GM23338 (cell line): ENCODE data around the gene OGFOD2. TPM values are rescaled to one million over a fixed set of nuclear protein-coding genes. Genes with fewer than 3 reads are reported as not detected.

Experiments used
- ATAC-seq: fragments of 200-7000 bp; cut with Tn5 transposase; 3 replicates; pipeline ENCODE4 v1.9.1; 2020
- DNase-seq: peaks from one replicate; pipeline ENCODE4 v3.0.0-alpha.2; 2015; ENCODE audit warnings: low spot score
- H2AFZ ChIP-seq: fragments of 200-600 bp; sonication (generic); 2 replicates; pipeline ENCODE4 v1.8.0; 2016; ENCODE audit warnings: antibody characterized with exemption, mild to moderate bottlenecking, moderate library complexity
- H3F3A ChIP-seq: fragments of 200-600 bp; sonication (generic); replicated peaks from 2 replicates; pipeline ENCODE4 v1.8.0; 2017; ENCODE audit warnings: antibody characterized with exemption, mixed run types, low read depth
- H3K27ac ChIP-seq: fragments of 200-600 bp; sonication (generic); 2 replicates; pipeline ENCODE4 v1.6.1; 2016; ENCODE audit warnings: low read depth
- H3K27me3 ChIP-seq: fragments of 200-600 bp; sonication (generic); 2 replicates; pipeline ENCODE4 v1.8.0; 2016; ENCODE audit warnings: mild to moderate bottlenecking, mixed run types, moderate library complexity; ENCODE audit not compliant: insufficient read depth
- H3K36me3 ChIP-seq: fragments of 200-600 bp; sonication (generic); 2 replicates; pipeline ENCODE4 v1.8.0; 2016; ENCODE audit warnings: mild to moderate bottlenecking; ENCODE audit not compliant: insufficient read depth
- H3K4me1 ChIP-seq: fragments of 200-600 bp; sonication (generic); 2 replicates; pipeline ENCODE4 v1.8.0; 2016; ENCODE audit warnings: mild to moderate bottlenecking, moderate library complexity; ENCODE audit not compliant: insufficient read depth
- H3K4me2 ChIP-seq: fragments of 200-600 bp; sonication (generic); 2 replicates; pipeline ENCODE4 v1.7.1; 2017; ENCODE audit warnings: mixed run types
- H3K4me3 ChIP-seq: fragments of 200-600 bp; sonication (generic); 2 replicates; pipeline ENCODE4 v1.6.1; 2016; ENCODE audit warnings: mixed run types
- H3K79me2 ChIP-seq: fragments of 200-600 bp; sonication (generic); replicated peaks from 2 replicates; pipeline ENCODE4 v1.8.0; 2017; ENCODE audit warnings: mild to moderate bottlenecking; ENCODE audit not compliant: insufficient read depth
- H3K9me2 ChIP-seq: fragments of 200-600 bp; sonication (generic); 2 replicates; pipeline ENCODE4 v1.8.0; 2017; ENCODE audit not compliant: insufficient read depth
- H4K20me1 ChIP-seq: fragments of 200-600 bp; sonication (generic); replicated peaks from 2 replicates; pipeline ENCODE4 v1.8.0; 2017; ENCODE audit warnings: mild to moderate bottlenecking; ENCODE audit not compliant: insufficient read depth
- H3K27ac Mint-ChIP-seq: 2 replicates; pipeline ENCODE4 v1.8.0; 2020; ENCODE audit warnings: inconsistent platforms, mild to moderate bottlenecking, moderate library complexity, mixed read lengths
- H3K27me3 Mint-ChIP-seq: 3 replicates; pipeline ENCODE4 v1.8.0; 2022; ENCODE audit warnings: low read depth, mild to moderate bottlenecking, moderate library complexity, mixed read lengths, inconsistent platforms; ENCODE audit not compliant: insufficient read depth, poor library complexity
- H3K36me3 Mint-ChIP-seq: 3 replicates; pipeline ENCODE4 v1.8.0; 2021; ENCODE audit warnings: low read depth, mild to moderate bottlenecking, inconsistent platforms, moderate library complexity, mixed read lengths
- H3K4me1 Mint-ChIP-seq: 3 replicates; pipeline ENCODE4 v1.8.0; 2020; ENCODE audit warnings: mild to moderate bottlenecking, inconsistent platforms, mixed read lengths
- H3K4me3 Mint-ChIP-seq: 3 replicates; pipeline ENCODE4 v1.8.0; 2021; ENCODE audit warnings: moderate library complexity, mild to moderate bottlenecking, inconsistent platforms, mixed read lengths
- H3K9me3 Mint-ChIP-seq: 3 replicates; pipeline ENCODE4 v1.8.0; 2020; ENCODE audit warnings: moderate library complexity, mild to moderate bottlenecking, inconsistent platforms, mixed read lengths
- CREB1 ChIP-seq: fragments of 250-450 bp; sonication (Bioruptor Pico); IDR thresholded peaks from 2 replicates; pipeline ENCODE4 v1.5.0; 2020; ENCODE audit warnings: low read depth, mild to moderate bottlenecking, moderate library complexity
- CTCF ChIP-seq, 2 experiments: fragments of 200-600 bp in 1 of 2; sonication (generic) in 1 of 2; conservative IDR thresholded peaks; 2 replicates each; pipeline versions ENCODE4 v1.5.1 to v1.6.1; 2016 to 2017; ENCODE audit warnings: antibody characterized with exemption in 2 of 2, low read depth in 2 of 2, mild to moderate bottlenecking in 2 of 2, moderate library complexity in 1 of 2
- ETS1 ChIP-seq: IDR thresholded peaks from 2 replicates; pipeline ENCODE4 v1.6.1; 2016; ENCODE audit warnings: antibody characterized with exemption
- EZH2phosphoT487 ChIP-seq: fragments of 200-600 bp; sonication (generic); IDR thresholded peaks from one replicate; pipeline ENCODE4 v1.8.1; 2018; ENCODE audit warnings: antibody characterized with exemption; ENCODE audit not compliant: unreplicated experiment
- NANOG ChIP-seq: IDR thresholded peaks from 2 replicates; pipeline ENCODE4 v1.6.1; 2016; ENCODE audit warnings: antibody characterized with exemption, borderline replicate concordance
- POLR2AphosphoS5 ChIP-seq: IDR thresholded peaks from 2 replicates; pipeline ENCODE4 v1.6.1; 2016; ENCODE audit warnings: antibody characterized with exemption, low read depth
- REST ChIP-seq: IDR thresholded peaks from one replicate; pipeline ENCODE4 v1.6.1; 2018; ENCODE audit warnings: antibody characterized with exemption; ENCODE audit not compliant: unreplicated experiment
- STAT1 ChIP-seq: IDR thresholded peaks from one replicate; pipeline ENCODE4 v1.6.1; 2016; ENCODE audit warnings: antibody characterized with exemption; ENCODE audit not compliant: unreplicated experiment
- polyA plus RNA-seq: library from polyadenylated mRNA; unstranded; fragments of >200 nt; fragmentation: Nextera tagmentation; extraction: Ambion mirVana; gene quantifications from 2 replicates; pipeline ENCODE4 v1.2.1, GENCODE V29; 2016
- total RNA-seq: library from RNA; depleted of rRNA; stranded (reverse); fragments of >200 nt; shearing (Covaris generic); gene quantifications from 2 replicates; pipeline ENCODE4 v1.2.3, GENCODE V29; 2014

OGFOD2 gene
- total and polyA plus RNA-seq, 2 experiments from 2014 or later = 13.1 to 16.1 TPM

DNA sequence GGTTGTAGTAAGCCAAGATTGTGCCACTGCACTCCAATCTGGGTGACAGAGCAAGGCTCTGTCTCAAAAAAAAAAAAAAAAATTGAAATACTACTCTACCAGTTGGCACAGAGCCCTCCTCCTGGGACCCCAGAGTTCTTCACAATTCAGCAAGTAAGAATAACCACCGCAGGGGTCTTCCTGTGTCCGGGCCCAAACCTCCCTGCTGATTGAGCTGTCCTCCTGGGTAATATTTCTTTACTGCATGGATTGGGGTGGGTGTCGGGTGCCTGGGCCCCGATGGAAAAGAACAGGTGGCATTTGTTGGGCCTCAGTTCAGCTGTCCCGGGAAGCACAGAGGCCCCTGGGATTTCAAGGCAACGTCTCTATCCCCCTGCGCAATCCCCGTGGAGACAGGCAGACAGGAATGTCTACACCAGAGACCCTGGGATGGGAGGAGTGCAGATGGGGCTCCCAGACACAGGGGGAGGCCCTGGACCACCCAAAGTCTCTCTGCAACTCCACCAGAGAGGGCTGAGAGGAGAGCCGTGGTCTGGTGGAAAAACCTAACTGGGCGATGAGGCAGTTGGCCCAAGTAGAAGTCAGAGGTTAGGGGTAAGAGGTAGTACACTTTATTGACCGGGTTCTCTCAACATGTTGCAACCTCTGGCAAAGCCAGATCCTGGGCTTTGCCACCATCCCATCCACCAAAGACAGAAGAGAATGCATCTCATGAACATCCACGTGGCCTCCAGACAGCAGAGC is 46.5 kb upstream of the OGFOD2 start:
- Histone ChIP-seq H2AFZ (no peak overlapping the region), H3K27me3 (no peaks in the 10 kb centered on the region), H3K4me1 (no peaks in the 10 kb centered on the region), H3K4me3 (no peak overlapping the region), H3K9me2 (no peaks in the 10 kb centered on the region), H4K20me1 (no peaks in the 10 kb centered on the region; the same call in 1 of the 2 replicates), H3K79me2 (no peaks in the 10 kb centered on the region), H3K36me3 (no peaks in the 10 kb centered on the region), H3F3A (no peaks in the 10 kb centered on the region), H3K27ac (no peak overlapping the region), H3K4me2 (no peak overlapping the region)
- Mint-ChIP-seq H3K9me3 (no peaks in the 10 kb centered on the region), H3K27me3 (peaks cover 7% of the 10 kb centered on the region), H3K27ac (no peak overlapping the region; the same call in 1 of the 2 replicates), H3K4me1 (no peaks in the 10 kb centered on the region; the same call in 2 of the 3 replicates), H3K36me3 (no peaks in the 10 kb centered on the region), H3K4me3 (no peak overlapping the region)
- DNase-seq (no peak), ATAC-seq (no peak)
- TF ChIP-seq CTCF (conservative IDR thresholded peaks at IDR 0.05; ENCODE audit: low read depth in 2 of 2) (no peak), REST (no peak)

DNA sequence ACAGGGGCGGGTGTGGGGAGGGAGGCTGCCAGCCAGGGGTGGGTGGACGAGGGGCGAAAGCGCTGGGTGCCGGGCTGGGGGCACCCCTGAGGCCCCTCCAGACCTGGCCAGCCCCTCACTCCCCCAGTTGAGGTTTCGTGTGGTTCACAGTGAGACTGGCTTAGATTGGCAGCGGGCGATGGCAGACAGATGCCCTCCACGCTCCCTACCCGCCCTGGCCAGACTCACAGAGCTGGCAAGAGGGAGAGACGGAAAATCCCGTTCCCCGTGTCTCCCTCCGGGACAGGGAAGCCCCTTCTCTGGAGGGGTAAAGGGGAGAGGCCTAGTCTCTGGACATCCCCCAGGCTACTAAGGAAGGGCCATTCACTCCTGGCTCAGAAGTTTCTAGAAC is 45.9 kb upstream of the OGFOD2 start:
- no peaks in the 10 kb centered on the region for H3K27me3 ChIP-seq
- H4K20me1 ChIP-seq = no peaks in the 10 kb centered on the region; the same call in 1 of the 2 replicates
- no peaks in the 10 kb centered on the region for H3K36me3 ChIP-seq
- Mint-ChIP-seq H3K9me3 (no peaks in the 10 kb centered on the region), H3K4me3 (no peak overlapping the region), H3K27me3 (peaks cover 7% of the 10 kb centered on the region), H3K4me1 (no peaks in the 10 kb centered on the region; the same call in 2 of the 3 replicates), H3K36me3 (no peaks in the 10 kb centered on the region), H3K27ac (no peak overlapping the region)
- no peak overlapping the region for H2AFZ ChIP-seq
- no peak overlapping the region for H3K4me2 ChIP-seq
- H3K4me3 ChIP-seq = no peak overlapping the region
- no peak overlapping the region for H3K27ac ChIP-seq
- ATAC-seq (no peak), DNase-seq (no peak)
- H3K4me1 ChIP-seq = no peaks in the 10 kb centered on the region
- H3K79me2 ChIP-seq = no peaks in the 10 kb centered on the region
- H3K9me2 ChIP-seq = no peaks in the 10 kb centered on the region
- no peaks in the 10 kb centered on the region for H3F3A ChIP-seq
- TF ChIP-seq CREB1 (CRISPR knock-in tag) (no peak), NANOG (no peak), EZH2phosphoT487 (no peak), ETS1 (no peak), POLR2AphosphoS5 (no peak), REST (no peak), CTCF (conservative IDR thresholded peaks at IDR 0.05; ENCODE audit: low read depth in 2 of 2) (no peak), STAT1 (no peak)
